ENCODE results near the gene RAPGEF4. TPM values are rescaled to one million over a fixed set of nuclear protein-coding genes. Genes with fewer than 3 reads are reported as not detected.
"Not testable (repeated sequence)": the region's sequence is repeated elsewhere in the genome, so short reads cannot be mapped to it uniquely, and the experiment has no call there.

The RAPGEF4 gene
- total RNA-seq, 1 experiment from 2014 or later = 0.59 TPM

DNA sequence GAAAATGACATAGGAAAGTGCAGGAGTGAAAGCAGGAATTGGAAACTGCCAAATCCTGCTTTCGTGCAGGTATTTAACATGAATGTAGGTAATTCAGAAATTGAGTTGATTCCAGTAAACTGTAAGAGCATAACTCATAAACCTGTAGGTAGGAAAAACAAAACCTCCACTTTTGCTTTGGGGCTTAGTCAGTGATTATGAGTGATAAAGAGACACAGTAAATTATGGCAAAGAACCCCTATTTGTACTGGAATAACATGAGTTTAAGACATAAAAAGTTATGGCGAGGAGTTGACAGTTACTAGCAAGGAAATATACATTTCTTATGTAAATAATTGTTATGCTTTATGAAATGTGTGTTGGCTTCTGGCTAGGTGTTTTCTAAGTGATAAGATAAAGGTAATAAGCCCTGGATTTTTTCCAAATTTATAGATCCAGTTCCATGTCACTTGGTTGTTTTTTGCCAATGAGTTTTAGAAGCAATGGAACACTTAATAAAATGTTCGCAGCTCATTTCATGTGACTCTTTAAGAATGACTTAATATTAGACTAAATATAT lies 357.3 kb downstream of the RAPGEF4 start (continued):
- TF ChIP-seq, protein P1, sequence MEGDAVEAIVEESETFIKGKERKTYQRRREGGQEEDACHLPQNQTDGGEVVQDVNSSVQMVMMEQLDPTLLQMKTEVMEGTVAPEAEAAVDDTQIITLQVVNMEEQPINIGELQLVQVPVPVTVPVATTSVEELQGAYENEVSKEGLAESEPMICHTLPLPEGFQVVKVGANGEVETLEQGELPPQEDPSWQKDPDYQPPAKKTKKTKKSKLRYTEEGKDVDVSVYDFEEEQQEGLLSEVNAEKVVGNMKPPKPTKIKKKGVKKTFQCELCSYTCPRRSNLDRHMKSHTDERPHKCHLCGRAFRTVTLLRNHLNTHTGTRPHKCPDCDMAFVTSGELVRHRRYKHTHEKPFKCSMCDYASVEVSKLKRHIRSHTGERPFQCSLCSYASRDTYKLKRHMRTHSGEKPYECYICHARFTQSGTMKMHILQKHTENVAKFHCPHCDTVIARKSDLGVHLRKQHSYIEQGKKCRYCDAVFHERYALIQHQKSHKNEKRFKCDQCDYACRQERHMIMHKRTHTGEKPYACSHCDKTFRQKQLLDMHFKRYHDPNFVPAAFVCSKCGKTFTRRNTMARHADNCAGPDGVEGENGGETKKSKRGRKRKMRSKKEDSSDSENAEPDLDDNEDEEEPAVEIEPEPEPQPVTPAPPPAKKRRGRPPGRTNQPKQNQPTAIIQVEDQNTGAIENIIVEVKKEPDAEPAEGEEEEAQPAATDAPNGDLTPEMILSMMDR (IDR thresholded peaks at IDR 0.05 in 2 of 3, conservative IDR thresholded peaks at IDR 0.05 in 1 of 3; ENCODE audit: borderline replicate concordance in 1 of 3, insufficient read depth in 1 of 3, low read depth in 2 of 3, low read length in 2 of 3) = no peak
- TF ChIP-seq EZH2phosphoT487 (IDR thresholded peaks at IDR 0.05; ENCODE audit: borderline replicate concordance) = no peak
- TF ChIP-seq CEBPB (IDR thresholded peaks at IDR 0.05; ENCODE audit: low read depth) = no peak
- TF ChIP-seq REST (IDR thresholded peaks at IDR 0.05; ENCODE audit: low read depth) = no peak
- TF ChIP-seq FOSL1 (IDR thresholded peaks at IDR 0.05; ENCODE audit: low read depth) = no peak
- TF ChIP-seq CBX3 (IDR thresholded peaks at IDR 0.05; ENCODE audit: low read depth) = no peak

DNA sequence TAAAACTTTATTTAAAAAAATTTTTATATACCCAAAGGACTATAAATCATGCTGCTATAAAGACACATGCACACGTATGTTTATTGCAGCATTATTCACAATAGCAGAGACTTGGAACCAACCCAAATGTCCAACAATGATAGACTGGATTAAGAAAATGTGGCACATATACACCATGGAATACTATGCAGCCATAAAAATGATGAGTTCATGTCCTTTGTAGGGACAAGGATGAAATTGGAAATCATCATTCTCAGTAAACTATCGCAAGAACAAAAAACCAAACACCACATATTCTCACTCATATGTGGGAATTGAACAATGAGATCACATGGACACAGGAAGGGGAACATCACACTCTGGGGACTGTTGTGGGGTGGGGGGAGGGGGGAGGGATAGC lies 358.0 kb downstream of the RAPGEF4 start:
- intact Hi-C loops (cut with micrococcal nuclease); BruUV-seq (replicated peaks); H3K4me3 ChIP-seq (replicated peaks in 1 of 2; ENCODE audit: low read depth in 1 of 2, low read length in 2 of 2); CTCF ChIA-PET; DNase-seq (ENCODE audit: low read depth, low spot score); H3K4me2 ChIP-seq (ENCODE audit: low read length); H3K4me1 ChIP-seq (ENCODE audit: control insufficient read depth in 1 of 2, insufficient read depth in 2 of 2, low read length in 2 of 2); H3K9me2 ChIP-seq (ENCODE audit: insufficient read depth); H3K27me3 ChIP-seq (ENCODE audit: insufficient read depth, low read length); RAD21 ChIA-PET (ENCODE audit: low non-redundant PET in 1 of 2, low total read pairs in 2 of 2, uncharacterized antibody in 2 of 2, unreplicated experiment in 2 of 2); H3K9ac ChIP-seq (ENCODE audit: low read length); H3K9me3 ChIP-seq (ENCODE audit: control insufficient read depth in 1 of 2, insufficient read depth in 1 of 2, low read depth in 1 of 2, low read length in 2 of 2); H2AFZ ChIP-seq (ENCODE audit: low read depth, low read length, poor library complexity, severe bottlenecking); POLR2A ChIA-PET; H4K20me1 ChIP-seq (ENCODE audit: insufficient read depth); ATAC-seq; H3K27ac ChIP-seq (ENCODE audit: low read depth, low read length); H3K36me3 ChIP-seq (ENCODE audit: control insufficient read depth in 1 of 2, insufficient read depth in 2 of 2, low read length in 2 of 2): not testable (repeated sequence)
- peaks cover 34% of the 10 kb centered on the region for H3K79me2 ChIP-seq (ENCODE audit: insufficient read depth, low read length)
